GM19468 (cell line): ENCODE results near the gene EPB41L4B.
A peak's percentile ranks its signal among the peaks of the same experiment; 100 is the strongest.

ENCODE experiments used
- ATAC-seq: cut with Tn5 transposase; IDR thresholded peaks from one replicate; pipeline ENCODE4 v1.9.1; 2021; ENCODE audit warnings: mild to moderate bottlenecking, moderate library complexity, moderate number of reproducible peaks; ENCODE audit not compliant: unreplicated experiment; ENCODE audit errors: extremely low read depth

The EPB41L4B gene

DNA sequence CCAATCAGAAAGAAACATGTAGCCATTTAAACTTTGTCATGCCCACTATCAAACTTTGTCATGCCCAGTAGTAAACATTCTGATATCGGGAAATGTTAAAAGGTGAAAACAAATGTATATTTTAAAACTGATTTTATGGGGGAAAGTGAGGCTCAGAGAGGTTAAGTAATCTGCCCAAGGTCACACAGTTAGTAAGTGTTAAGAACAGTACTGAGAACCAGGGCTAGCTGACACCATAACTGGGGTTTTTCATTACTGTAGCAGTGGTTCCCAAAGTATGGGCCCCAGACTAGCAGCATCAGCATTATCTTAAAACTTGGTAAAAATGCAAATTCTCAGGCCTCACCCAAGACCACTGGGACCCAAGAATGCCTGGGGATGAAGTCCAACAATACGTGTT lies 143.9 kb downstream of the EPB41L4B start:
- no peak for ATAC-seq

DNA sequence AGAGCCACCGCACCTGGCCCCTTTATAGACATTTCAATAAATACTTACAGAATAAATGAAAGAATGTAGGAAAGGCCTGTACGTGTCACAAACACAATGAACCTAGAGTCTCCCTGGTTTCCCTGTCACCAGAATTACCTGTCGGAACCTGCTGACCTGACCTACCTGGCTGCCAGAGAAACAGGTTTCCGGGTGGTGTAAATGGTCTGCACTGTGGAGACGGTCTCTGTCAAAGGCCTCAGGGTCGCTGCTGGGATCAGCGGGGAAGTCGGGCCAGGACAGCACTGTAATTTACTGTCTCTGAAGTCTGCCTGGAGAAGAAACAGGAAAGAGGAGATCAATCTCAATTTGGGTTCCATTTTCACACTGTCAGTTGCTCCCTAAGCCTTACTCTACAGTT lies 144.5 kb downstream of the EPB41L4B start:
- no peak for ATAC-seq

DNA sequence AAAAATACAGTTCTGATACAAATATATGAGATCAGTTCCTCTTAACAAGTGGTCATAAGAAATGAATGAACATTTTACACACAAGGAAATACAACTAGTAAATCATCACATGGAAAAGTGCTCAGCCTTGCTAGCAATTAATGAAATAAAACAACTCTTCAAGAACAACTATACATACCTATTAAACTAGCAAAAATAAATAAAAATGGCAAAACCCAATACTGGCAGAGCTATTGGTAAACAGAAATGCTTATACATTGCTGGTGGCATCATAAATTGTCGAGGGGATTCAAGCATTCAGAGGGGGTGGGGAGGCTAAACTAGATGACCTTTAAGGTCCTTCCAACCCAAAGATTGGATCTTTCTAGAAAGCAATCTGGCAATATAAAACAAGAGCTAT lies 147.9 kb downstream of the EPB41L4B start:
- no peak for ATAC-seq

DNA sequence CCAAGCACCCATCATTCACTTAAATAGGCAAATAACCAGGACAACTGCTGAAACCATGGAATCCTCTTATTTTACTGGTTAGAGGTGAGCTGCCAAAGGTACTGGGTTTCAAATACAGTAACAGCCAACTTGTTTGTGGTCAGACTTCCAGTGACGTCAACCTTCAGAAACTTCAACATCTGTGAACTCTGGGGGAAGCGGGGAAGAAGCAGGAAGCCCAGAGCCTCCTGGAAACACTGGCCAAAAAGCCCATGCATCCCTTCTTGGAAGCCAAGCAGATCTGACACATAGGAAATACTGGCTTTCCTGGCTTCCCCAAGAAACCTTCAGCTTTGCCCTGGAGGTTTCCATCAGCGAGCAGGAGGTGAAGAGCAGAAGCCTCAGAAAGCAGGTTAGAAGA lies 148.9 kb downstream of the EPB41L4B start:
- no peak for ATAC-seq

DNA sequence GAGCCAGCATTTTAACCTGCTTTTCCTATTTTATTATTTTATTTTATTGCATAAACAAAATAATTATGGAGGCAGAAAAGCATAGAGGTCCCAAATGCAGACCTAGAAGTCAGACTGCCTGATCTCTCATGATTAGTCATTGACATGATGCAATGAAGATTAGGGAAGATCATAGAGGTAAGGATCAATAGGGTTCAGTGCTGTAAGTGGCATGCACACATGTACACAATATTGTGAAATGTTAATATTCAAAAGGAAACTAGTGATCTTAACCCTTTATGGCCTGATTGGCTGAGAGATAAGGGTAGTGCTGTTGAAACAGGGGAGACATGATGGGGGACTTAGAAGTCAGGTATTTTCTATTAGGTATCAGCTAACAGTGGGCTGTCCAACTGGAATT lies 152.7 kb downstream of the EPB41L4B start:
- ATAC-seq: no peak

DNA sequence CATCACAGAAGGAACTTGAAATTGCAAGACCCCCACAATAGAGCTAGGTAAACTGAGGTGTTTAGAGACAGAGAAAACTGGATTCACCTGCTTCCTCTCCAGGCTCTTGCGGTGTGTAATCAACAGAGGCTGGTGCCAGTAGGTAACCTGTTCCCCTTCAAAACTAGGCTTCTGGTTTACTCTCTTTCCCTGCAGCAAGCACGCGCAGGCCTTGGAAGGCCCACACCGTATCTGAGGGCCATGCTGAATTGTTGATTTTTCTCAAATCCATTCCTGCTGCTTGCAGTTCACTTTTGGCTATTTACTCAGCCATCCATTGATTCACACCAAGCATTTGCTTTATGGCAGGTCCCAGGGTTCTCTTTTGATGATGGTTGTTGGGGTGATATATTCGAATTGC lies 153.1 kb downstream of the EPB41L4B start:
- ATAC-seq: no peak

DNA sequence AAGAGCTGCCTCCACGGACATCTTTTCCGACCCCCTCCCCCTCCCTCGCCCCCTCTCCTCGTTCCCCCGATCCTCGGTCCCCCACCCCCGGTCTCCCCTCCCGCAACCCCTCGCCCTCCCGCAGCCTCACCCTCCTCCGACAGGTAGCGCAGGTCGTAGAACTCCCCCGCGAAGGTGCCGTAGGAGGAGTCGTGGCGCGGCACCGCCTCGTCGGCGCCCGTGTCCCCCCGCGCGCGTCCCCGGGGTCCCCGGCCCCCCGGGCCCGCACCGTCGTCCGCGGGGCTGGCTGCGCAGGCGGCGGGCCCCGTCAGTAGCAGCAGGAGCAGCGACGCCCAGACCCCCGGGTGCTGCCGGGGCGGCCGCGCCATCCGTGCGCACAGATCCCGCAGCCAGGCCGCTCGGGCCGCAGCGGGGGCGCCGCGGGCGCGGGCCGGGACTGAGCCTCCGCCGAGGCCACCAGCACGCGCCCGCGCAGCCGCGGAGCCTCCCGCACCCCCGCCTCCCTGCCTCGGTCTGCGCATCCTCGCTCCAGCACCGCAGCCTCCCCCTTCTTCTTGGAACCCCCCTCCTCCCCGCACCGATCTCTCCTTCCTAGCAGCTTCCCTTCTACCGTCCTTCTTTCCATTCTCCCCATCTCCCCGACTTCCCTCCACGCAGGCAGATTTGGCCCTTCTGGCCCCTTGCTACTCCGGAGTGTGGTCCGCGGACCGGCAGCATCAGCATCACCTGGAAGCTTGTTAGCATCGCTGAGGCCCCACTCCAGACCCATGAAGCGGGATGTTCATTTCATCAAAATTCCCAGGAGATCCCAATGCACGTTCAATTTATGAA lies 153.9 kb downstream of the EPB41L4B start, which contains the start of gene FRRS1L:
Gene FRRS1L, minus strand, starts transcription at position 479 of the 831 bp plus-strand sequence. Its CDS starts 111 bp downstream, at position 368.
- ATAC-seq: no peak

DNA sequence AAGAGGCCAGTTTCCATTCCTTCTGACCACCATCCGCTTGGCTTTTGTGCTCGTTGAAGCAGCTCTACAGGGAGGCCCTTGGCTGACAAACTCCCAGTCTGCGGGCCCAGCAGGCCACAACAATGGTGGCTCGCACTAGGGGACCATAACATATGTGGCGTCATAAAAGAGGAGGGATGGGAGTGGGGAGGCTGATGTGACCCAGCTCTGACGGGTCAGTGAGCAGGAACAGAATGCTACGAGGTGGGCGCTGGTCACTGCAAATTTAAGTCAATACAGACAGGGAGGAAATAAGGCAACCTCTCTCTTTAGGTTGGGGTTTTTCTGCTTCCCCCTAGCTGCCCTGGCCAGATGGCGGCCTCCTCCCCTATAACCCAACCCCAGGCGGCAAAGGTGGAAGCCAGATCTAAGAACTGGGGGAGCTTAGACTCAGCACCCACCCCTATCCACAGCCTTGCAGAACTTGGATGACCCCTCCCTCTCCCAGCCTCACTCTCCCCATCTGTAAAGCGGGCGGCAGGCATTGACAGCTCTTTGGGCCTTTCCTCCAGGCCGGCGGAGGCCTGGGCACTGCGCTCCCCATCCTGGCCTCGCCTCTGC lies 154.6 kb downstream of the EPB41L4B start:
- ATAC-seq: no peak

DNA sequence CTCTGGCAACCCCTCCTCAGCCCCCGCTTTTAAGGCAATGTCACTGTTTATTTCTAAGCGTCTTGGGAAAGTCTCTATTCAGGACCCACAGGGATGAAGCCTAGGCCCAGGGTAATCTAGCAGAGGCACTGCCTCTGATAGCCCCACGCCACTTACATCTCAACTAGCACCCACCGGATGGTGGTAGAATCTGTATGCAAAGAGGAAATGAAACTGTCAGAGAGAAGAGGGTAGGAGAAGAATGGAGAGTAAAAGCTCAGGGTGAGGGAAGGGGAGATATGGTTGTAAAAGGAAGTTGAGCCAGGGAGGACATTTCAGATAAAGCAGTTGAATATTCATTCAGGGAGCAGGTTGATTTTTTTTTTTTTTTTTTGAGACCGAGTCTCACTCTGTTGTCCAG lies 156.8 kb downstream of the EPB41L4B start:
- ATAC-seq: no peak

DNA sequence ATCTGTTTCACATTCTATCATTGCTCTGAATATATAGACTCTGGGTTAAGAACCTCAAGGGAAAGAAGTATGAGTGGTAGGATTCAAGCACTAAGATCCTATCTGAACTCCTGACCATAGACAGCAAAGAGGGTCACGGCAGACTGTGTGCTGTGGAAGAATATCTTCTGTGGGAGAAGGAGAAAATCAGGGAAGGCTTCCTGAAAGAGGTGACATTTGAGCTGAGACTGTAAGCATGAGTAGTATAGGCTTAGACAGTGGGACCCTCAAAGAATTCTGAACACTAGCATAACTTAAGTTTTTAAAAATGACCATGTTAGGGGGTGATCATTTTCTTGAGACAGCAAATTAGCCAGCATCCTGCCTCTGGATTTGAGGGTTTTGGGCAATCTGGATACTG lies 157.7 kb downstream of the EPB41L4B start:
- ATAC-seq: no peak

DNA sequence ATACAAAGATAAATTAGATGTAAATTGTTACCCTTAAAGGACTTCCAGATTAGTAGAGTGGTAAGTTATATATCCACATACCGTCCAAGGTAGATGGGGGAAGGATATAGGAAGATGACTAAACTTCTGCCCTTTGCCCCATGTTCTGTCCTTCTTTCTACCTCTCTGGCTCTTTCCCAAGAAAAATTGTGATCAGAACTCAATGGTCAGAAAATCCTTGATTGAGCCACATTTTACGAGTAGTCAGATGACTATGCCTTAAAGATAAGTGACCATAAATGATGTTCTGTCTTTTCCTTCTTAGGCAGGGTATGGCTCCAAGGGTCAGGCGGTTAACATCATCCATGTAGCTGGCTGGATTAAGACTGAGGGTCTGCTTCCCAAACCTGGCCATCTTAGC lies 158.2 kb downstream of the EPB41L4B start:
- ATAC-seq: no peak

DNA sequence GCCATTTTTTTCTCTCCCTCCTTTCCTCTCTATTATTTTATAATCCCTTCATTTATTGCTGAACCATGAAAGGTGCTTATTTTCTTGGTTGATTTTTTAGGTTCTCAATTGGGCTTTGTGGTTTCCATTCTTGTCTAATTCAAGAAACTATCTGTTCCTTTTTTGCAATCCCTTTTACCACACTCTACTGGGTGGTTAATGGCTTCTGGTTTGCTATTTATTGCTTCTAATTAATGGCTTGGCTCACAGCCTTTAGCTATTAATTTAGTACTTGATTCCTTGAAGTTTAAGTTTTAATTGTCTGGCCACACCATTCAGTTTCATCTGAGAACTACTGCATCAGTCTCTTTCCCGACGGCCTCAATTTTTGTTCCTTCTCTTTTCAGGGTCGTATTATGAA lies 159.4 kb downstream of the EPB41L4B start:
- no peak for ATAC-seq

DNA sequence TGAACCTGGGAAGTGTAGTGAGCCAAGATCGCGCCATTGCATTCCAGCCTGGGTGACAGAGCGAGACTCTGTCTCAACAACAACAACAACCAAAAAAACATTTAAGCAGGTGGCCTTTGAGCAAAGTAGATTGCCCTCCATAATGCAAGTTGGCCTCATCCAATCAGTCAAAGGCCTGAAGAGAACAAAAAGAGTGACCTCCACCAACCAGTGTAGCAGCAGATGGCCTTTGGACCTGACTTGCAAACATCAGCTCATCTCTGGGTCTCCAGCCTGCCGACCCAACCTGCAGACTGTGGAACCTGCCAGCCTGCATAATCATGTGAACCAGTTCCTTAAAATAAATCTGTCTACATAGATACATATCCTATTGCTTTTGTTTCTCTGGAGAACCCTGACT lies 161.3 kb downstream of the EPB41L4B start:
- no peak for ATAC-seq

DNA sequence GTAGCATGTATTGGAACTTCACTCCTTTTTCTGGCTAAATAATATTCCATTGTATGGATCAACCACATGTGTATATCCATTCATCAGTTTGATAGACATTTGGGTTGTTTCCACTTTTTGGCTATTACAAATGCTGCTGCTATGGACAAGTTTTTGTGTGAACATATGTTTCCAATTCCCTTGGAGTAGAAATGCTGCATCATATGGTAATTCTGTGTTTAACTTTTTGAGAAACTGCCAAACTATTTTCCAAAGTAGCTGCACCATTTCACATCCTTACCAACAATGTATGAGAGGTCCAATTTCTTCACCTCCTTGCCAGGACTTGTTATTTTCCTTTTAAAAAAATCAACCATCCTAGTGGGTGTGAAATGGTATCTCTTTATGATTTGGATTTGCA lies 162.2 kb downstream of the EPB41L4B start:
- no peak for ATAC-seq

DNA sequence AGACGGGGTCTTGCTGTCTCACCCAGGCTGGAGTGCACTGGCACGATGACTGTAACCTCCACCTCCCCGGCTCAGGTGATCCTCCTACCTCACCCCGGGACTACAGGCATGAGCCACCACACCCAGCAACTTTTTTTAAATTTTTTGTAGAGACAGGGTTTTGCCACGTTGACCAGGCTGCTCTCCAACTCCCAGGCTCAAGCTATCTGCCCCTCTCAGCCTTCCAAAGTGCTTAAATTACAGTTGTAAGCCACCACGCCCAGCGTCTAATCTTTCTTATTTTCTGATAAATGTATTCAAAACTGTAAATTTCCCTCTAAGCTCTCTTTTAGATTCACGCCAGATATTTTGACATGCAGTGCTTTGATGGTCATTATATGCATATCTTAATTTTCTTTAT lies 164.2 kb downstream of the EPB41L4B start:
- no peak for ATAC-seq

DNA sequence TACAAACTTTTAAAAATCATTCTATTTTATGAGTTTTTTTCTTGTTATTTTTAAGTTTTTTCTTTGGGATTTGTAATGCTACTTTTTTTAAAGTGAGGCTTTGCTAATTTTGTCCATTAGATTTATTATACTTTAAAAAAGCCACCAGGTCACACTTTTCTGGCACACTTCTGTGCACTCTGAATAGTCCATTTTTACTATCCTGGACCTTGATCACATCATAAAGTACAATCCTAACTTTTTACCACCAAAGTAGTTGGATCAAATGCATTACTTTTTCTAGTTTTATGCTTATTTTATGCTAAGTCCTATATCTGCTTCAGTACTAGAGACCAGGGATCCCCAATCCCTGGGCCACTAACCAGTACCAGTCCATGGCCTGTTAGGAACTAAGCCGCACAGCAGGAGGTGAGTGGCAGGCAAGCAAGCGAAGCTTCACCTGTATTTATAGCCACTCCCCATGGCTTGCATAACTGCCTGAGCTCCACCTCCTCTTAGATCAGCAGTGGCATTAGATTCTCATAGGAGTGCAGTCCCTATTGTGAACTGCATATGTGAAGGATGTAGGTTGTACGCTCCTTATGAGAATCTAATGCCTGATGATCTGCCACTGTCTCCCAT lies 169.8 kb downstream of the EPB41L4B start:
- no peak for ATAC-seq

DNA sequence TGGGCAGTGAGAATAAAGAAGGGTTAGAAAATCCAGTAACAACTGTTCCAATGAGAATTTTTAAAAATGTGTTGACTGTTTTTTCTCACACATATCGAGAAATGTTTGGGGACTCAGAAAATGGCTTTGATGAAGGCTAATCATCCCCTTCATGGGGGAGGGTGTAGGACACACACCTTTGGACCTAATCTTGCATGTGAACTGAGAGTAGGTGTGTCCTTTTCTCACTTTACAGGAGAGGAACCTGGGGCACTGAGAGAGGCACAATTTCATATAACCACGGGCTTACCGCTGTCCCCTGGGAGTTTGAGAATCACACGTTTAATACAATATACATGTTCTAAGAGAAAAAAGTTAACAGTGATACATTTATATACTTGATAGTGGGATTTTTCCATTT lies 171.1 kb downstream of the EPB41L4B start:
- ATAC-seq: no peak

DNA sequence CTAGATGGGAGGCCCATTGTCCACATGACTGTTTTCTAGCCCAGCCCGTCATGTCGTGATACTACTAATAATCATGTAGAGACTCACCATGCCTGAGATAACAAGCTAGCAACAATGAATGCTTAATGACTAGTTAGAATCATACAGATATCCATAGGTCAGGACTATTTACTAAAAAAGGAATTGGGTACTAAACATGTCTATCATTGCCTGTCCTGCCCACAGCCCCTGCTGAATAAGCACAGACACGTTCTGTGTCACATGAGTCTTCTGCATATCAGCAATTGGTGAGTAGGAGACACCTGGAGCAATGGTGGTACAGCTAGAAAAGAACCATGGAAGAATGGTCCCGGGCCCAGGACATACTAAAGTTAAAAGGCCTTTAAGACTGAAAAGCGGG lies 171.8 kb downstream of the EPB41L4B start:
- ATAC-seq: no peak

DNA sequence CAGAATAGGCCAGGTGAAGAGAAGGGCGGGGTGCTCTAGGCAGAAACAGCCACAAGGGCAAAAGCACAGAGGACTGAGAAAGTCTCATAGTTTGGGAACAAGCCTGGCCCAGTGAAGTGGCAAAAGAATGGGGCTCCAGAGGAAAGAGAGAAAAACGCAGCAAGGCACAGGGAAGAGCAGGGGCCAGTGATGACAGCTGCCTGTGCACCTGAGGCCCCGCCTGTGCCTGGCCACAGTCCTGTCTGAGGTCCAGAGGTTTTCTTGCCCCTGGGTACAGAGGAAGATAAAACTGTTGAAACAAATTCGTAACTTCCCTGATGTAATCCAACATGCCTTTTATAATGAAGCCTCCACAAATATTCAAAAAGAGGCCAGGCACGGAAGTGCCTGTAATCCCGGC lies 175.8 kb downstream of the EPB41L4B start:
- ATAC-seq: no peak

DNA sequence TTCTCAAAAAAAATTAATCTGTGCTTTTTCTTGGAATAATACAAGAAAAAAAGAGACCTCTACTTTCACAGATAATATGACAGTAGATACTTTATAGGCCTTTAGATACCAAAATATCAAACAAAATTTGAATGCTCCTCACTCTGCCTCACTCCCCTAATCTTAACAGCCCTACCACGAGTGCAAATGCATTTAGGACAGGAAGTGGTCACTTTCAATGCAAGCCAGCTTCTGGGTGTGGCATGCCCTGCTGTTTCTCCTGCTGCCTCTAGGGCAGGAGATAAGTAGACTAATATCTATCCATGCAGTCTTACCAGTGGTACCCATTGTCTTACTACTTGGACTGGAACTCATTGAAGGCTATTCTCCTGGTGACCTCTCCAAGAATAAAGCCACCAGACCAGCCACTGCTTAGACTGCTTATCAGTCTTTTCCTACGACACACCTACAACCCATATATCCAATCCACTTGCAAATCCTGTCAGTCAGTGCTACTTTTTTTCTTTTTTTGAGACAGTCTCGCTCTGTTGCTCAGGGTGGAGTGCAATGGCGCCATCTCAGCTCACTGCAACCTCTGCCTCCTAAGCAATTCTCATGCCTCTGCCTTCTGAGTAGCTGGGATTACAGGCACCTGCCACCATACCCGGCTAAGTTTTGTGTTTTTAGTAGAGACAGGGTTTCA lies 176.8 kb downstream of the EPB41L4B start:
- peak; percentile 99 for ATAC-seq

DNA sequence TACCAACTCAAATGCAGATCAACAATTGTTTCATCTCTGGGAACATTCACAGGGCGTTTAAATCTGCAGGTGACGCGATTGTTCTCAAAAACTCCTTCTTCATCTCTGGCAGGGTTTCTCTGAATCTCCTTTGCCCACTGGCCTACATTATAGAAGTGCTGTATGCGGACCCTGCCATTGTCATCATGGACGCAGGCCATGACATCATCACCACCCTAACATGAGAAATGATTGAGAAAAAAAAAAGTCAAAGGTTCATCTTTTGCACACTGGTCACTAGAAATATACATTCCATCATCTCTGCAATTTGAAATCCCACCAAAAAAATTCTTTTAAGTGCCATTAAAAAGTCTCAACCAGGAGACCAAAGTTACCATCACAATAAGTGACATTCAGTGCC lies 179.5 kb downstream of the EPB41L4B start:
- no peak for ATAC-seq
